Hepatocyte (in vitro differentiated cells): ENCODE data around the gene TCL1A.

Experiments
- EZH2phosphoT487 ChIP-seq: fragments of 200-600 bp; sonication (generic); IDR thresholded peaks from one replicate; pipeline ENCODE4 v1.6.1; 2018; ENCODE audit warnings: antibody characterized with exemption, mild to moderate bottlenecking, low read depth, moderate library complexity; ENCODE audit not compliant: unreplicated experiment, severe bottlenecking
- TF ChIP-seq, protein P1 (sequence below): fragments of 200-600 bp; sonication (generic); IDR thresholded peaks from 2 replicates; pipeline ENCODE4 v1.5.1; 2016; ENCODE audit warnings: antibody characterized with exemption, mild to moderate bottlenecking; ENCODE audit not compliant: poor library complexity

- TF ChIP-seq, protein P1, sequence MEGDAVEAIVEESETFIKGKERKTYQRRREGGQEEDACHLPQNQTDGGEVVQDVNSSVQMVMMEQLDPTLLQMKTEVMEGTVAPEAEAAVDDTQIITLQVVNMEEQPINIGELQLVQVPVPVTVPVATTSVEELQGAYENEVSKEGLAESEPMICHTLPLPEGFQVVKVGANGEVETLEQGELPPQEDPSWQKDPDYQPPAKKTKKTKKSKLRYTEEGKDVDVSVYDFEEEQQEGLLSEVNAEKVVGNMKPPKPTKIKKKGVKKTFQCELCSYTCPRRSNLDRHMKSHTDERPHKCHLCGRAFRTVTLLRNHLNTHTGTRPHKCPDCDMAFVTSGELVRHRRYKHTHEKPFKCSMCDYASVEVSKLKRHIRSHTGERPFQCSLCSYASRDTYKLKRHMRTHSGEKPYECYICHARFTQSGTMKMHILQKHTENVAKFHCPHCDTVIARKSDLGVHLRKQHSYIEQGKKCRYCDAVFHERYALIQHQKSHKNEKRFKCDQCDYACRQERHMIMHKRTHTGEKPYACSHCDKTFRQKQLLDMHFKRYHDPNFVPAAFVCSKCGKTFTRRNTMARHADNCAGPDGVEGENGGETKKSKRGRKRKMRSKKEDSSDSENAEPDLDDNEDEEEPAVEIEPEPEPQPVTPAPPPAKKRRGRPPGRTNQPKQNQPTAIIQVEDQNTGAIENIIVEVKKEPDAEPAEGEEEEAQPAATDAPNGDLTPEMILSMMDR: no peak
- TF ChIP-seq EZH2phosphoT487: no peak
These were observed 6.6 kb downstream of the TCL1A start for GRCh38 chr14:95707327-95707726.
